OCI-LY3 (cell line): ENCODE measurements around the gene ACSF3.

Experiments used
- CTCF ChIP-seq: fragments of 200-600, 300-600 bp; sonication (generic); IDR thresholded peaks from 2 replicates; pipeline ENCODE4 v1.5.1; 2014; ENCODE audit warnings: antibody characterized with exemption, low read length, low read depth
- EZH2phosphoT487 ChIP-seq: fragments of 200-600 bp; shearing (Covaris generic); IDR thresholded peaks from 2 replicates; pipeline ENCODE4 v1.6.1; 2018; ENCODE audit warnings: antibody characterized with exemption, mixed run types, low read depth

DNA sequence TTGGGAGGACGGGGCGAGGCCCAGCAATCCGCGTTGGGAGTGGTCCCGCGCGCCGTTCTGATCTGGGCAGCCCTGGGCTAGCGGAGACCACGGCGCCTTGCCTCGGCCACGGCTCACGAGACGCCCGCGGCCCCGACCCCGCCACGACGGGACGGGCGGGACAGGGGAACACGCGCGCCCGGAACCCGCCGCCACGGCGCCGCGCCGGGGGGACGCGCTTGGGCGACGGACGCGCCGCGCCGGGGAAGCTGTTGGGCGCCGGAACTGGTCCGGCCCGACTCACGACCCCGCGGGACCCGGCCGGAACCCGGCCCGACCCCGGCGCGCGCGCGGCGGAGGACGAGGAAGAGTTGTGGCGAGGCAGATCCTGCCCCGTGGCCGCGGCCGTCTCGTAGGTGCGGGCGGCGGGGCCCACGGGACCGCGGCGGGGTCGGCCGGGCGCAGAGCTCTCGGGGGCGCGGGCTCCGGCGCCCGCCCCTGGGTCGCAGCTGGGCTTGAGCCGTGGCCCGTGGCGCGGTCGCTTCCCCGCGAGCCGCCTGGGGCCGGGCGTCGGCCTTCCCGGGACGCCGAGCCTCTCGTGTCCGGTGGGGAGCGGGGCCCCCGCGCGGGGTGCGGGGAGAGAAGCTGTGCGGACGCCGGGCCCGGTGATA lies at the start of gene ACSF3:
- TF ChIP-seq CTCF (no peak), EZH2phosphoT487 (no peak)
